Peyer's patch (tissue), 4 donors: ENCODE results near the gene FPR3. TPM values are rescaled to one million over a fixed set of nuclear protein-coding genes. Genes with fewer than 3 reads are reported as not detected.
A peak's percentile ranks its signal among the peaks of the same experiment; 100 is the strongest.

Experiments
- DNase-seq, 3 donors: peaks; one replicate each; pipeline ENCODE4 v3.0.0-alpha.2; 2017 to 2019
- H3K27ac ChIP-seq, 4 donors: fragments of 200-600 bp; sonication (generic); one replicate each; pipeline ENCODE4 v1.5.1; 2016 to 2019
- H3K27me3 ChIP-seq, 2 donors: fragments of 200-600 bp; sonication (generic); one replicate each; pipeline ENCODE4 v1.5.1; 2019
- H3K36me3 ChIP-seq, 3 donors: fragments of 200-600 bp; sonication (generic); one replicate each; pipeline ENCODE4 v1.5.1; 2016 to 2019
- H3K4me1 ChIP-seq, 4 donors: fragments of 200-600 bp; sonication (generic); one replicate each; pipeline ENCODE4 v1.5.1; 2016 to 2019
- H3K4me3 ChIP-seq, 4 donors: fragments of 200-600 bp; sonication (generic); 1 replicate in 3 of 4; 2 replicates in 1 of 4; pipeline ENCODE4 v1.5.1; 2016 to 2019; ENCODE audit warnings: mild to moderate bottlenecking in 1 of 4
- H3K9me3 ChIP-seq, 4 donors: fragments of 200-600 bp; sonication (generic); one replicate each; pipeline ENCODE4 v1.5.1; 2016 to 2019; ENCODE audit warnings: mild to moderate bottlenecking in 1 of 4
- CTCF ChIP-seq, 6 experiments: fragments of 450-650 bp in 4 of 6; fragments of 200-600 bp in 2 of 6; sonication (generic) in 1 of 6; IDR thresholded peaks; one replicate each; pipeline ENCODE4 v1.5.1; 2017 to 2019; ENCODE audit warnings: antibody characterized with exemption in 6 of 6, mild to moderate bottlenecking in 3 of 6, moderate library complexity in 1 of 6
- POLR2A ChIP-seq, 2 donors: fragments of 450-650 bp; IDR thresholded peaks; one replicate each; pipeline ENCODE4 v1.5.1; 2017; ENCODE audit warnings: antibody characterized with exemption in 2 of 2, mild to moderate bottlenecking in 2 of 2, moderate library complexity in 2 of 2
- total RNA-seq, 4 donors: library from RNA; depleted of rRNA; stranded (reverse); fragments of >200 nt; gene quantifications; one replicate each; pipeline ENCODE4 v1.1.0, GENCODE V29; 2016

Gene FPR3
- total RNA-seq, 4 donors from 2014 or later: 2.3 to 3.3 (median 2.7) TPM; not detected in 1

GRCh38 chr19:51809787-51810186, 14.8 kb downstream of the FPR3 start:
- H3K36me3 ChIP-seq: no peaks in the 10 kb centered on the region
- TF ChIP-seq POLR2A (IDR thresholded peaks at IDR 0.05) (no peak), CTCF (IDR thresholded peaks at IDR 0.05) (no peak)

GRCh38 chr19:51810223-51810622, 15.3 kb downstream of the FPR3 start:
- Histone ChIP-seq H3K4me1 (no peaks in the 10 kb centered on the region), H3K27ac (no peak overlapping the region), H3K27me3 (no peaks in the 10 kb centered on the region), H3K9me3 (no peaks in the 10 kb centered on the region), H3K36me3 (no peaks in the 10 kb centered on the region), H3K4me3 (no peak overlapping the region)
- DNase-seq: no peak
- TF ChIP-seq POLR2A (IDR thresholded peaks at IDR 0.05) (no peak), CTCF (IDR thresholded peaks at IDR 0.05) (peak in 1 of 6 experiments; percentile 17)

More at GRCh38 chr19:51809787-51810186, 14.8 kb downstream of the FPR3 start:
- H3K4me1 ChIP-seq: no peaks in the 10 kb centered on the region
- no peak overlapping the region for H3K4me3 ChIP-seq
- DNase-seq: no peak
- no peak overlapping the region for H3K27ac ChIP-seq
- H3K27me3 ChIP-seq: no peaks in the 10 kb centered on the region
- H3K9me3 ChIP-seq: no peaks in the 10 kb centered on the region

- Histone ChIP-seq H3K36me3 (no peaks in the 10 kb centered on the region), H3K4me1 (no peaks in the 10 kb centered on the region), H3K27me3 (no peaks in the 10 kb centered on the region), H3K27ac (no peak overlapping the region), H3K9me3 (no peaks in the 10 kb centered on the region), H3K4me3 (no peak overlapping the region)
- DNase-seq: peak in 1 of 3 donors; percentile 54
- TF ChIP-seq CTCF (IDR thresholded peaks at IDR 0.05): no peak
- no peak for TF ChIP-seq POLR2A (IDR thresholded peaks at IDR 0.05)
Measured at GRCh38 chr19:51811344-51811743, 16.4 kb downstream of the FPR3 start.

GRCh38 chr19:51815043-51815442, 20.1 kb downstream of the FPR3 start:
- no peaks in the 10 kb centered on the region for H3K27me3 ChIP-seq
- no peak overlapping the region for H3K4me3 ChIP-seq
- H3K27ac ChIP-seq: no peak overlapping the region
- H3K9me3 ChIP-seq: no peaks in the 10 kb centered on the region
- no peaks in the 10 kb centered on the region for H3K4me1 ChIP-seq
- no peak for TF ChIP-seq CTCF (IDR thresholded peaks at IDR 0.05)
- TF ChIP-seq POLR2A (IDR thresholded peaks at IDR 0.05): no peak
- no peak for DNase-seq
- no peaks in the 10 kb centered on the region for H3K36me3 ChIP-seq

GRCh38 chr19:51816711-51817110, 21.8 kb downstream of the FPR3 start:
- no peak for TF ChIP-seq POLR2A (IDR thresholded peaks at IDR 0.05)
- no peak for TF ChIP-seq CTCF (IDR thresholded peaks at IDR 0.05)
- no peak overlapping the region for H3K27ac ChIP-seq
- H3K9me3 ChIP-seq: no peaks in the 10 kb centered on the region
- no peak for DNase-seq
- no peaks in the 10 kb centered on the region for H3K36me3 ChIP-seq
- no peaks in the 10 kb centered on the region for H3K27me3 ChIP-seq
- no peaks in the 10 kb centered on the region for H3K4me1 ChIP-seq
- no peak overlapping the region for H3K4me3 ChIP-seq

- TF ChIP-seq POLR2A (IDR thresholded peaks at IDR 0.05) (no peak), CTCF (IDR thresholded peaks at IDR 0.05) (no peak)
- no peaks in the 10 kb centered on the region for H3K4me1 ChIP-seq
- no peak overlapping the region for H3K4me3 ChIP-seq
- no peak overlapping the region for H3K27ac ChIP-seq
- no peaks in the 10 kb centered on the region for H3K27me3 ChIP-seq
- H3K36me3 ChIP-seq: no peaks in the 10 kb centered on the region
- no peaks in the 10 kb centered on the region for H3K9me3 ChIP-seq
- no peak for DNase-seq
Measured at GRCh38 chr19:51820011-51820410, 25.1 kb downstream of the FPR3 start.
